ENCODE data around the gene PGM3. TPM values are rescaled to one million over a fixed set of nuclear protein-coding genes. Genes with fewer than 3 reads are reported as not detected.

The PGM3 gene
- total RNA-seq, 1 experiment from 2014 or later: 97.0 TPM

DNA sequence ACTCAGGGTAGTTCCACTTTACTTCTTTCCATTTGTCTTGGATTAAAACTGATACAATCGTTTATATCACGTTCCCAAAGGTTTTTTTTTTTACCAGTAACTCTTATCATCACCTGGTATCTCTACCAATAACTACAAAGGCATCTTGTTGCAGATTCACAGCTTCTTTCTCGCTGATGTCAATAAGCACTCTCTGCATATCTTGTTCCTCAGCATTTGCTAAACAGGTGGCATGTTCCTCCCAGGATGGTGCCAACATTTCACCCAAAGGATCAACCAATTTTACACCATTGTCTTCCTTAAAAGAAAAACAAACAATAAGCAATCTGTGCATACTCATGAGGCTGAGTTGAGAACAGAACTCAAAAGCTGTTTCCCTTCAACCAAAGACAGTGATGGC, 4.6 kb downstream of the PGM3 start:
- TF ChIP-seq, protein P1, sequence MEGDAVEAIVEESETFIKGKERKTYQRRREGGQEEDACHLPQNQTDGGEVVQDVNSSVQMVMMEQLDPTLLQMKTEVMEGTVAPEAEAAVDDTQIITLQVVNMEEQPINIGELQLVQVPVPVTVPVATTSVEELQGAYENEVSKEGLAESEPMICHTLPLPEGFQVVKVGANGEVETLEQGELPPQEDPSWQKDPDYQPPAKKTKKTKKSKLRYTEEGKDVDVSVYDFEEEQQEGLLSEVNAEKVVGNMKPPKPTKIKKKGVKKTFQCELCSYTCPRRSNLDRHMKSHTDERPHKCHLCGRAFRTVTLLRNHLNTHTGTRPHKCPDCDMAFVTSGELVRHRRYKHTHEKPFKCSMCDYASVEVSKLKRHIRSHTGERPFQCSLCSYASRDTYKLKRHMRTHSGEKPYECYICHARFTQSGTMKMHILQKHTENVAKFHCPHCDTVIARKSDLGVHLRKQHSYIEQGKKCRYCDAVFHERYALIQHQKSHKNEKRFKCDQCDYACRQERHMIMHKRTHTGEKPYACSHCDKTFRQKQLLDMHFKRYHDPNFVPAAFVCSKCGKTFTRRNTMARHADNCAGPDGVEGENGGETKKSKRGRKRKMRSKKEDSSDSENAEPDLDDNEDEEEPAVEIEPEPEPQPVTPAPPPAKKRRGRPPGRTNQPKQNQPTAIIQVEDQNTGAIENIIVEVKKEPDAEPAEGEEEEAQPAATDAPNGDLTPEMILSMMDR (IDR thresholded peaks at IDR 0.05; ENCODE audit: insufficient read depth in 1 of 2, low read depth in 1 of 2, low read length in 1 of 2, severe bottlenecking in 1 of 2, unreplicated experiment in 1 of 2): no peak
- Histone ChIP-seq H3K4me1 (peaks cover 15% of the 10 kb centered on the region), H3K4me3 (ENCODE audit: low read depth, low read length) (no peak overlapping the region), H3K27me3 (replicated peaks; ENCODE audit: control insufficient read depth, insufficient read depth, low read length) (no peaks in the 10 kb centered on the region), H3K9me3 (no peaks in the 10 kb centered on the region), H3K36me3 (ENCODE audit: control insufficient read depth, insufficient read depth, low read length) (peaks cover 2% of the 10 kb centered on the region; the same call in 1 of the 2 replicates)
- H3K4me1 Mint-ChIP-seq (ENCODE audit: low read depth, unreplicated experiment): peaks cover 6% of the 10 kb centered on the region
- no peak overlapping the region for H3K4me3 Mint-ChIP-seq (ENCODE audit: unreplicated experiment)
- DNase-seq: no peak
- H3K27ac Mint-ChIP-seq (ENCODE audit: unreplicated experiment): no peak overlapping the region
- no TSS peak for BruUV-seq (replicated peaks)
- intact Hi-C loops (cut with micrococcal nuclease; ENCODE audit: unreplicated experiment): no loop called here
- H3K36me3 Mint-ChIP-seq (ENCODE audit: insufficient read depth, unreplicated experiment): peaks cover 80% of the 10 kb centered on the region
- CTCF ChIA-PET: no interaction called here
- POLR2A ChIA-PET: no interaction called here
- no peaks in the 10 kb centered on the region for H3K9me3 Mint-ChIP-seq (ENCODE audit: unreplicated experiment)
- no peaks in the 10 kb centered on the region for H3K27me3 Mint-ChIP-seq (ENCODE audit: insufficient read depth, unreplicated experiment)

DNA sequence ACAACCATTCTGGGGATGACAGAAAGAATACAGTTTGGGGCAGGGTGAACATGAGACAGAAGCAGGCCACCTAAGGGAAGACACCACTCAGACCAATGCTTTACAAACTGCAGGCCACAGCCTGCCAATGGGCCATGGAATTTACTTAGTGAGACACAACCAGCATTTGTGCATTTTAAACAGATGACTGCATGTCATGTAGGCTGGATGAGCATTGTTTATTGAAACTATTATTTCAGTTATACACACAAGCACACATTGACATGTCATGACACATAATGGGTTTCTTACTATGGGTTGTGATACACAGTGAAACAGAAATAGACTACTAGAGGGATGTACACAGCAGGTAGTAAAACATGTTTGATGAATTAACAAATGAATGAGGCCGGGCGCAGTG, 8.0 kb downstream of the PGM3 start:
- no TSS peak for BruUV-seq (replicated peaks)
- Histone ChIP-seq H3K4me3 (ENCODE audit: low read depth, low read length) (no peak overlapping the region), H3K9me3 (no peaks in the 10 kb centered on the region), H3K4me1 (0 out of 2 replicates have a peak, but pooled peaks cover 3% of the 10 kb centered on the region), H3K36me3 (ENCODE audit: control insufficient read depth, insufficient read depth, low read length) (peaks cover 4% of the 10 kb centered on the region; the same call in 1 of the 2 replicates), H3K27me3 (replicated peaks; ENCODE audit: control insufficient read depth, insufficient read depth, low read length) (no peaks in the 10 kb centered on the region)
- H3K4me1 Mint-ChIP-seq (ENCODE audit: low read depth, unreplicated experiment): peaks cover 6% of the 10 kb centered on the region
- no peaks in the 10 kb centered on the region for H3K9me3 Mint-ChIP-seq (ENCODE audit: unreplicated experiment)
- no peak overlapping the region for H3K27ac Mint-ChIP-seq (ENCODE audit: unreplicated experiment)
- TF ChIP-seq, protein P1 (IDR thresholded peaks at IDR 0.05; ENCODE audit: insufficient read depth in 1 of 2, low read depth in 1 of 2, low read length in 1 of 2, severe bottlenecking in 1 of 2, unreplicated experiment in 1 of 2): no peak
- H3K4me3 Mint-ChIP-seq (ENCODE audit: unreplicated experiment): no peak overlapping the region
- intact Hi-C loops (cut with micrococcal nuclease; ENCODE audit: unreplicated experiment): no loop called here
- no peak for DNase-seq
- no peaks in the 10 kb centered on the region for H3K27me3 Mint-ChIP-seq (ENCODE audit: insufficient read depth, unreplicated experiment)
- ChIA-PET POLR2A (no interaction called here), CTCF (no interaction called here)
- H3K36me3 Mint-ChIP-seq (ENCODE audit: insufficient read depth, unreplicated experiment): peaks cover 90% of the 10 kb centered on the region

DNA sequence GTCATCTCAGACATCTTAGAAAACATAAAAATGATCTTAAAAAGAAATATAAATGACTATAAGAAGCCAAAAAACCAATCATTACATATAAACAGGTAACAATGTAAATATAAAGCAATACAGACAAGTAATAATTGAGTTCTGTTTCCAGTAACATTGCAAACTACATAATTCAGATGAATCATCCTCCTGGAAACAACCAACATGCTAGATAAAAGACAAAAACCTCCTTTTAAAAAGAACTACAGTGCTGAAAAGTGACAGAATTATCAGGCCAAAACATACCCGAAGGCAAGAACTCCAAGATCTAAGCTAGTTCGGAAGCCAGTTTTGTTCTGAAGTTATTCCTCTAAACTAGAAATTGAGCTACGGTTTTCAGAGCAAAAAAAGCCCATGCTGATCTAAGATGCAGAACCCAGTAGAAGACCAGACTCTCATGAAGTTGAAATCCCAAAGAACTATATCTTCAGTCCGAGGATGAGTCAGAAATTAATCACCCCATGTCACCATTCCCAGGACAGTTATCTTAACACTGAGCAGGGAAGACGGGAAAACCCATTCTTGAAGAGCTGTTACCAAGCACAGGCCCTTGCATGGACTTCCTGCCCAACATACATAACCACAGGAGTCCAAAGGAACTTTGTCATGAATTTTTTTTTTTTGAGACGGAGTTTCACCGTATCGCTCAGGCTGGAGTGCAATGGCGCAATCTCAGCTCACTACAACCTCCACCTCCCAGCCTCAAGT, 9.8 kb downstream of the PGM3 start:
- no peak overlapping the region for H3K4me3 Mint-ChIP-seq (ENCODE audit: unreplicated experiment)
- intact Hi-C loops (cut with micrococcal nuclease; ENCODE audit: unreplicated experiment): no loop called here
- H3K36me3 ChIP-seq (ENCODE audit: control insufficient read depth, insufficient read depth, low read length): peaks cover 2% of the 10 kb centered on the region; the same call in 1 of the 2 replicates

More for the DNA sequence above, 9.8 kb downstream of the PGM3 start:
- no peaks in the 10 kb centered on the region for H3K9me3 Mint-ChIP-seq (ENCODE audit: unreplicated experiment)
- no peaks in the 10 kb centered on the region for H3K27me3 Mint-ChIP-seq (ENCODE audit: insufficient read depth, unreplicated experiment)
- H3K27me3 ChIP-seq (replicated peaks; ENCODE audit: control insufficient read depth, insufficient read depth, low read length): no peaks in the 10 kb centered on the region
- CTCF ChIA-PET: no interaction called here
- TF ChIP-seq, protein P1 (IDR thresholded peaks at IDR 0.05; ENCODE audit: insufficient read depth in 1 of 2, low read depth in 1 of 2, low read length in 1 of 2, severe bottlenecking in 1 of 2, unreplicated experiment in 1 of 2): no peak
- H3K9me3 ChIP-seq: no peaks in the 10 kb centered on the region
- no peak overlapping the region for H3K4me3 ChIP-seq (ENCODE audit: low read depth, low read length)
- BruUV-seq (replicated peaks): no TSS peak
- DNase-seq: no peak
- H3K4me1 ChIP-seq: no peaks in the 10 kb centered on the region
- H3K4me1 Mint-ChIP-seq (ENCODE audit: low read depth, unreplicated experiment): no peaks in the 10 kb centered on the region
- peaks cover 89% of the 10 kb centered on the region for H3K36me3 Mint-ChIP-seq (ENCODE audit: insufficient read depth, unreplicated experiment)
- POLR2A ChIA-PET: interaction anchor here (0.7 kb wide), 1 partner anchor 10 kb away, joined by 7 read pairs; the partner anchor contains the start of gene RWDD2A
- H3K27ac Mint-ChIP-seq (ENCODE audit: unreplicated experiment): no peak overlapping the region
